H1 (cell line): ENCODE measurements around the gene ALAS1. TPM values are rescaled to one million over a fixed set of nuclear protein-coding genes. Genes with fewer than 3 reads are reported as not detected.

Experiments used
- EZH2 ChIP-seq: fragments of 200-600 bp; sonication (generic); IDR thresholded peaks from 2 replicates; pipeline ENCODE4 v1.7.1; 2012; ENCODE audit warnings: low read depth, mild to moderate bottlenecking, moderate library complexity, low read length, inconsistent platforms; ENCODE audit not compliant: severe bottlenecking
- KDM1A ChIP-seq: fragments of 200-600, 300-600 bp; sonication (generic); IDR thresholded peaks from 2 replicates; pipeline ENCODE4 v1.7.1; 2016; ENCODE audit warnings: mild to moderate bottlenecking, low read length, borderline replicate concordance
- KDM4A ChIP-seq: IDR thresholded peaks from one replicate; pipeline ENCODE4 v1.7.1; 2012; ENCODE audit warnings: low read depth, mild to moderate bottlenecking, moderate library complexity, low read length, inconsistent platforms; ENCODE audit not compliant: severe bottlenecking
- POLR2AphosphoS5 ChIP-seq: IDR thresholded peaks from 2 replicates; pipeline ENCODE4 v1.6.1; 2011; ENCODE audit warnings: low read depth, low read length
- RAD21 ChIP-seq, 2 experiments: IDR thresholded peaks in 1 of 2; conservative IDR thresholded peaks in 1 of 2; 2 replicates each; pipeline ENCODE4 v1.6.1; 2011; ENCODE audit warnings: low read depth in 2 of 2, low read length in 2 of 2, improper control_type of control experiment in 1 of 2, inconsistent platforms in 1 of 2, mild to moderate bottlenecking in 1 of 2, moderate library complexity in 1 of 2
- RXRA ChIP-seq: IDR thresholded peaks from 2 replicates; pipeline ENCODE4 v1.6.1; 2011; ENCODE audit warnings: low read depth, mild to moderate bottlenecking, low read length, moderate library complexity; ENCODE audit not compliant: insufficient read depth
- TAF1 ChIP-seq: IDR thresholded peaks from 2 replicates; pipeline ENCODE4 v1.6.1; 2011; ENCODE audit warnings: mild to moderate bottlenecking, low read depth, low read length
- polyA plus RNA-seq, 7 experiments: library from polyadenylated mRNA; depleted of rRNA in 3 of 7; stranded (reverse) in 5 of 7; unstranded in 2 of 7; fragments of >200 nt in 5 of 7; fragments of 200-250 nt in 2 of 7; gene quantifications; 1 replicate in 5 of 7; 2 replicates in 1 of 7; 4 replicates in 1 of 7; pipeline versions ENCODE4 v1.2.1 to v1.2.3, GENCODE V29; 2011 to 2013; ENCODE audit warnings: missing spikeins in 2 of 7, mixed read lengths in 2 of 7
- total RNA-seq: library from RNA; stranded (reverse); fragmentation: NEBNext Ultra II Directional; extraction: Animal tissue kit (Norgen Biotek cat#: 25700); gene quantifications from 2 replicates; pipeline ENCODE4 v1.2.1, GENCODE V29; 2021

The ALAS1 gene
- total and polyA plus RNA-seq, 2 of the 8 experiments (the other 6 are each of a cell fraction or from before 2014, with no cell fraction given), result 45.9 to 84.4 TPM

GRCh38 chr3:52228266-52228665, 30.3 kb downstream of the ALAS1 start (continued):
- no peak for TF ChIP-seq RAD21 (IDR thresholded peaks at IDR 0.05 in 1 of 2, conservative IDR thresholded peaks at IDR 0.05 in 1 of 2; ENCODE audit: low read depth in 2 of 2, low read length in 2 of 2)
- no peak for TF ChIP-seq POLR2AphosphoS5
- no peak for TF ChIP-seq KDM4A
- TF ChIP-seq EZH2, result no peak
- TF ChIP-seq RXRA, result no peak
- no peak for TF ChIP-seq TAF1
- no peak for TF ChIP-seq KDM1A
